ENCODE results near the gene KRTAP5-1. TPM values are rescaled to one million over a fixed set of nuclear protein-coding genes. Genes with fewer than 3 reads are reported as not detected.
"Not testable (repeated sequence)": the region's sequence is repeated elsewhere in the genome, so short reads cannot be mapped to it uniquely, and the experiment has no call there.

The KRTAP5-1 gene
- total RNA-seq, 1 donor from 2014 or later = not detected

DNA sequence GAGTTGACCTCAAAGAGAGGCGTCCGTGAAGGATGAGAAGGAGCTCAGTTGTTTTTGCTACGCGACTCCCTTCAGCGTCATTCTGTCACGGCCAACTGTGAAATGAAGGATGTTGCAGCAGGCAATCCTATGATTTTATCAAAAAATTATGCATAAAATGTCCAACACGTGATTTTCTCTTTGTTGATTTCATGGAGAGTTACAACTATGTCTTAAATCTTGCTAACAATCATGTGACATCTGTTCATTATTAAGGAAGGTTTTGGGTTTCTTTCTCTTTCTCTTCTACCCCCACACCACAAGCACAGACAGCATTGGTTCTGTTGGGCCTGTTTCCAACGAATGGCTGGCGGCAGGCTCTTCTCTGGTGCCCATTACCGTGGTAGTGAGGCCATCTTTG lies 33.1 kb upstream of the KRTAP5-1 start:
- intact Hi-C loops (cut with micrococcal nuclease) = no loop called here
- DNase-seq (ENCODE audit: low spot score) = no peak
- H3K9me3 Mint-ChIP-seq = no peaks in the 10 kb centered on the region
- H3K36me3 Mint-ChIP-seq (ENCODE audit: low read depth) = no peaks in the 10 kb centered on the region
- H3K4me1 Mint-ChIP-seq (ENCODE audit: low read depth) = peaks cover 5% of the 10 kb centered on the region
- no peak overlapping the region for H3K27ac Mint-ChIP-seq
- H3K4me3 Mint-ChIP-seq = no peak overlapping the region
- peaks cover 2% of the 10 kb centered on the region for H3K27me3 Mint-ChIP-seq (ENCODE audit: insufficient read depth)

DNA sequence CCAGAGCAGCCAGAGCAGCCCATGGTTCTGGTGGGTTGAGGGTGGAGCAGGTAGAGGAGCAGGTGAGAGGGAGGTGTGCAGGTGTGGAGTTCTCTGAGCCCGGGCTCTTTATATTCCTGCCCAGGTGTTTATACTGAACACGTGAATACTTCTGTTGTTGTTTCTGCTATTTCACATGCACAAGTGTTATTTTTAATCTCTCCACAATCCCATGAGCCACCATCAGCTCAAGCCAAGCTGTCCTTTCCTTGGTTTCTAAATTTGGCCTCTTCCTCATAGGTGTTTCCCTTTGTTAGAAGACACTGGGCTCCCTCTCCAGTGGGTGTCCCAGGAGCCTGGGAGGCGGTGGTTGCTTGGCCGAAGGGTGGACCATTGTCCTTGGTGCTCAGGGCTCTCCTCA lies 23.3 kb upstream of the KRTAP5-1 start, which contains the start of gene KRTAP5-3:
TSS of gene KRTAP5-3 (minus strand) at position 101 of the 400 bp plus-strand sequence. CDS start at position 23, 78 bp downstream.
- DNase-seq (ENCODE audit: low spot score) = no peak
- Mint-ChIP-seq H3K36me3 (ENCODE audit: low read depth) (no peaks in the 10 kb centered on the region), H3K27ac (no peak within 1 kb of the TSS), H3K4me1 (ENCODE audit: low read depth) (no peaks in the 10 kb centered on the region), H3K9me3 (no peaks in the 10 kb centered on the region), H3K4me3 (no peak within 1 kb of the TSS), H3K27me3 (ENCODE audit: insufficient read depth) (peaks cover 11% of the 10 kb centered on the region)
- intact Hi-C loops (cut with micrococcal nuclease) = no loop called here

DNA sequence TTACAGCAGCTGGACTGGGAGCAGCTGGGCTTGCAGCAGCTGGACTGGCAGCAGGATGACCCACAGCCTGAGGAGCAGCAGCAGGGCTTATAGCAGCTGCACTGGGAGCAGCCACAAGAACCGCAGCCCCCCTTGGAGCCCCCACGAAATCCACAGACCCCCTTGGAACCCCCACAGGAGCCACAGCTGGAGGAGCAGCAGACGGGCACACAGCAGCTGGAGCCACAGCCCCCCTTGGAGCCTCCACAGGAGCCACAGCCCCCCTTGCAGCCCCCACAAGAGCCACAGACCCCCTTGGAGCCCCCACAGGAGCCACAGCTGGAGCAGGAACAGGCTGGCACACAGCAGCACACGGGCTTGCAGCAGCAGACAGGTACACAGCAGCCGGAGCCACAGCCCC lies 22.8 kb upstream of the KRTAP5-1 start:
- intact Hi-C loops (cut with micrococcal nuclease); H3K4me3 Mint-ChIP-seq; H3K36me3 Mint-ChIP-seq (ENCODE audit: low read depth); H3K9me3 Mint-ChIP-seq; H3K27ac Mint-ChIP-seq; DNase-seq (ENCODE audit: low spot score); H3K4me1 Mint-ChIP-seq (ENCODE audit: low read depth): not testable (repeated sequence)
- H3K27me3 Mint-ChIP-seq (ENCODE audit: insufficient read depth) = peaks cover 13% of the 10 kb centered on the region

DNA sequence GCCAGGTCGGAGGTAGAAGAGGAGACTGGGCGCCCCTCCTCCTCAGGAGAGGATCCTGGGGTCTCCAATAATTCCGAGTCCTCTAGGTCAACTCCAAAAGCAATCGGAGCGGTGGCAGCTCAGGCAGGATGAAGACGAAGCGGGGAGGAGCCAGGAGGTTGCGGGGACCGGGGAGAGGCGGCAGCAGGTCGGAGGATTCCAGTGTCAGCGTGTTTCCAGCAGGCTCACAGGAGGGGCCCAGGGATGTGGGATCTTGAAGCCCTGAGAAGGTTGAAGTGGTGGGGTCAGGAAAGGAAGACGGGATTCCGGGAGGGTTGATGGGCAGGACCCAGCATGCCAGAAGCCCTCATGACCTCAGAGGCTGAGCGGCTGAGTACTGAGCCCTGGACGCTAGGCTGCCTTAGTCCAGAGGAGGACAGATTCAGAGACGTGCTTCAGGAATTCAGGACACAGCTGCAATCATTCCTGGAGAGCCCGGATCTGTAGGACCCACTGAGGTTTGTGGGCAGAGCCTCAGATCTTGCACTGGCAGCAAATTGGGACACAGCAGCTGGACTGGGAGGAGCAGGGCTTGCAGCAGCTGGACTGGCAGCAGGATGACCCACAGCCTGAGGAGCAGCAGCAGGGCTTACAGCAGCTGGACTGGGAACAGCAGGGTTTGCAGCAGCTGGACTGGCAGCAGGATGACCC lies 22.2 kb upstream of the KRTAP5-1 start:
- peaks cover 16% of the 10 kb centered on the region for H3K27me3 Mint-ChIP-seq (ENCODE audit: insufficient read depth)
- H3K27ac Mint-ChIP-seq; H3K9me3 Mint-ChIP-seq; H3K36me3 Mint-ChIP-seq (ENCODE audit: low read depth); H3K4me1 Mint-ChIP-seq (ENCODE audit: low read depth); DNase-seq (ENCODE audit: low spot score); intact Hi-C loops (cut with micrococcal nuclease); H3K4me3 Mint-ChIP-seq: not testable (repeated sequence)

DNA sequence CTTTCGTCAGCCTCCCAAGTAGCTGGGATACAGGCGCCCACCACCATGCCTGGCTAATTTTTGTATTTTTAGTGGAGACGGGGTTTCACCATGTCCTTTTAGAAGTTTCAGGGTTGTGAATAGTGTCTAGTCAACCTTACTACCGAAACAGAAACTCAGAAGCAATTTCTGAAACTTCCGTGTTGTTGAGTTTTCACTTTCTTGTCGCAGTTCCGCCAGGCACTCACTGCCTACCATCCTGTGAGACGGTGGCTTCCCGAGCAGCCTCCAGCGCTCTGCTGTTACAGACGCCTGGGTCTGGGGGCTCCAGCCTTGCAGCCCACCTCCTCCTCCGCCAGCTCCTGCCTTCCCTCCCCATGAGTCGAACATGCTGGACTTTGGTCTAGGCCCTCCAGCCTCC lies 20.8 kb upstream of the KRTAP5-1 start:
- H3K4me3 Mint-ChIP-seq; DNase-seq (ENCODE audit: low spot score); H3K27ac Mint-ChIP-seq; H3K36me3 Mint-ChIP-seq (ENCODE audit: low read depth); intact Hi-C loops (cut with micrococcal nuclease); H3K9me3 Mint-ChIP-seq; H3K4me1 Mint-ChIP-seq (ENCODE audit: low read depth): not testable (repeated sequence)
- H3K27me3 Mint-ChIP-seq (ENCODE audit: insufficient read depth) = peaks cover 16% of the 10 kb centered on the region

DNA sequence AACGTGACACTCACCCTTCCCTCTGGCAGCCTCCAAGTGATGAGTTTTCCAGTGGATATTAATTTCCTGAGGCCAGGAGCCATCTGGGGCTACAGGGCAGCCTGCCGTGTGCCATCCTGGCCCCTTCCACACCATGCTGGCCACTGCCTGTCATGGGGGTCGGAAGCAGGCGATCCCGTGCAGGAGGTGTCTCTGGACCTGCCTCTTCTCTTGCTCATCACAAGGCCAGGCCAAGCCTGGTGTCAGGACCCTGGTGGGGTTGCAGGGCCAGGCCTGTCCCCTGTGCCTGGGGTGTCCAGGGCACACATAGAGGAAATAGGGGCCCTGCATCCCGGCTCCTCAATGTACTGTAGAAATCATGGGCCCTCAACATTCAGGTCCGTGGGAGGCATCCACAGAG lies 19.6 kb upstream of the KRTAP5-1 start:
- intact Hi-C loops (cut with micrococcal nuclease) = no loop called here
- Mint-ChIP-seq H3K36me3 (ENCODE audit: low read depth) (no peaks in the 10 kb centered on the region), H3K4me3 (no peak overlapping the region), H3K4me1 (ENCODE audit: low read depth) (no peaks in the 10 kb centered on the region), H3K9me3 (no peaks in the 10 kb centered on the region), H3K27ac (no peak overlapping the region), H3K27me3 (ENCODE audit: insufficient read depth) (peaks cover 27% of the 10 kb centered on the region)
- DNase-seq (ENCODE audit: low spot score) = no peak

DNA sequence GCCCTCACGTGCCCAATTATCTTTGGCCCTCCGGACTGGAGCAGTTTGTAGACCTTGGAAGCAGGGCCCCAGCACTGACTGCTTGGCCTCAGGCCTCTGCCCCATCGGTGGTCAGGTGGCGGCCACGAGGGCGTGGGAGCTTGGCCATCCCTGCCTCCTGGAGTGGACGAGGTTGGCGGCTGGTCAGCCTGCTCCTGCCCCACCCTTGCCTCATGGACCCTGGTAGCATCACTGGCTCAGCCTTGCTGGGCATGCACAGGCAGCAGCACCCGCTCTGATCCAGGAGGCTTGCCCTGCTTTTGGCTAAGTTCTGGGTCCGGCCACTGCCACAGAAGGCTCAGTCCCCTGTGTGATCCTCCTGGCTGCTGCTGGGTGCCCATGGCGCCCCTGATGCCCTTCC lies 19.1 kb upstream of the KRTAP5-1 start:
- intact Hi-C loops (cut with micrococcal nuclease) = no loop called here
- H3K27ac Mint-ChIP-seq = no peak overlapping the region
- no peaks in the 10 kb centered on the region for H3K36me3 Mint-ChIP-seq (ENCODE audit: low read depth)
- no peak overlapping the region for H3K4me3 Mint-ChIP-seq
- H3K4me1 Mint-ChIP-seq (ENCODE audit: low read depth) = no peaks in the 10 kb centered on the region
- H3K9me3 Mint-ChIP-seq = no peaks in the 10 kb centered on the region
- DNase-seq (ENCODE audit: low spot score) = no peak
- peaks cover 32% of the 10 kb centered on the region for H3K27me3 Mint-ChIP-seq (ENCODE audit: insufficient read depth)

DNA sequence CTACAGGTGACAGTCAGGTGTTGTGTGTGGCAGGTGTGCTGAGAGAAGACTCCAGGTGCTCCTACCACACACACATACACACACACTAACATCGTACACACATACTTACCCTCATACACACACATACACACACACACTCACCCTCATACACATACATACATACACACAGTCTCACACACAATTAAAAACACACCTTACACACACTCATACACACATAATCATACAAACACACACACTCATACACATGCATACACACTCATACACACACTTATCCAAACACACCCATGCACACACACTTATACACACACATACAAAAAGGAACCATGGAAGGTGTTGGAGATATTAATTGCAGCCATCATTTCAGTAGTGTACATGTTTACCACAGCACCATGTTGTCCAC lies 18.5 kb upstream of the KRTAP5-1 start:
- Mint-ChIP-seq H3K36me3 (ENCODE audit: low read depth) (no peaks in the 10 kb centered on the region), H3K9me3 (no peaks in the 10 kb centered on the region), H3K4me3 (no peak overlapping the region), H3K27ac (no peak overlapping the region), H3K27me3 (ENCODE audit: insufficient read depth) (peaks cover 32% of the 10 kb centered on the region), H3K4me1 (ENCODE audit: low read depth) (no peaks in the 10 kb centered on the region)
- DNase-seq (ENCODE audit: low spot score) = no peak
- intact Hi-C loops (cut with micrococcal nuclease) = no loop called here

DNA sequence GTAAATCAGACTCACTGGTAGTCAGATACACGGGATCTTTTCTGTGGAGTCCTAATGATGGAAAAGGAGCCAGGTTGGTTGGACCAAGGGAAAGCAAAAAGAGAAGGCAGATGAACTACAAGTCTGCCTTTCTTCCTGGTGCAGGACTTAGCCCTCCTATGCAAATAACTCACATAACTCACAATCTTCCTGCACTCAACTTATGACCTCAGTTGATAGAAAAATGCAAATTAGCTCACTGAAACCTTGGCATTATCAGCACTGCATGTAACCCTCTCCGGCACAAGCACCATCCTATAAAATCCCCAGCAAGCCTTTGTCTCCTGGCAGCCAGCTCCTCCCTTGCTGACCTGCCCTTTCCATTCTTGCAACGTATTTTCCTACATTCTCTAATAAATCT lies 16.6 kb upstream of the KRTAP5-1 start:
- H3K27me3 Mint-ChIP-seq (ENCODE audit: insufficient read depth) = peaks cover 28% of the 10 kb centered on the region
- intact Hi-C loops (cut with micrococcal nuclease); H3K9me3 Mint-ChIP-seq: not testable (repeated sequence)

DNA sequence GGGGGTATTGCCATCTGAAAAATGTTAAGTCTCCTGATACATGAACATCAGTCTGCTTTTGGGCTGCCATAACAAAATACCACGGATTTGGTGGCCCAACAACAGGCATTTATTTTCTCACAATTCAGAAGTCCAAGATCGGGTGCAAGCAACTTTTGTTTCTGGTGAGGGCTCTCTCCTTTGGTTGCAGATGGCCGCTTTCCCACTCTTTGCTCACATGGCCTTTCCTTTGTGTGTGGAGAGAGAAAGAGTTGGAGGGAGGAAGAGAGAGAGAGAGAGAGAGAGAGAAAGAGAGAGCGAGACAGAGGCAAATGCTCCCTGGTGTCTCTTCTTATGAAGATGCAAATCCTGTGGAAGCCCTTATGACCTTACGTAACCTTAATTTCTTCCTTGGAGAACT lies 15.5 kb upstream of the KRTAP5-1 start:
- H3K36me3 Mint-ChIP-seq (ENCODE audit: low read depth) = no peaks in the 10 kb centered on the region
- intact Hi-C loops (cut with micrococcal nuclease) = no loop called here
- no peaks in the 10 kb centered on the region for H3K9me3 Mint-ChIP-seq
- DNase-seq (ENCODE audit: low spot score) = no peak
- peaks cover 32% of the 10 kb centered on the region for H3K27me3 Mint-ChIP-seq (ENCODE audit: insufficient read depth)
- no peak overlapping the region for H3K27ac Mint-ChIP-seq
- no peaks in the 10 kb centered on the region for H3K4me1 Mint-ChIP-seq (ENCODE audit: low read depth)
- H3K4me3 Mint-ChIP-seq = no peak overlapping the region

More for the DNA sequence above, 16.6 kb upstream of the KRTAP5-1 start:
- not testable (repeated sequence) for DNase-seq (ENCODE audit: low spot score); H3K4me3 Mint-ChIP-seq; H3K4me1 Mint-ChIP-seq (ENCODE audit: low read depth); H3K36me3 Mint-ChIP-seq (ENCODE audit: low read depth); H3K27ac Mint-ChIP-seq

DNA sequence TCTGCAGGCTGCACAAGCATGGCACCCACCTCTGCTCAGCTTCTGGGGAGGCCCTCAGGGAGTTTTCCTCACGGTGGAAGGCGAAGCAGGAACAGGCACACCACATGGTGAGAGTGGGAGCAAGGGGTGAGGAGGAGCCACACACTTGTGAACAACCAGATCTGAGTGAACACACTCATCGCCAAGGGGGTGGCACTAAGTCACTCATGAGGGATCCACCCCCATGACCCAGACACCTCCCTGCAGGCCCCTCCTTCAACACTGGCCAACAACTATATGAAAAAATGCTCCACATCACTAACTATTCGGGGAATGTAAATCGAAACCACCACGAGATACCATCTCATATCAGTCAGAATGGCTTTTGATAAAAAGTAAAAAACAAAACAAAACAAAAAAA lies 13.7 kb upstream of the KRTAP5-1 start:
- Mint-ChIP-seq H3K36me3 (ENCODE audit: low read depth) (no peaks in the 10 kb centered on the region), H3K4me1 (ENCODE audit: low read depth) (no peaks in the 10 kb centered on the region), H3K27ac (no peak overlapping the region), H3K27me3 (ENCODE audit: insufficient read depth) (peaks cover 45% of the 10 kb centered on the region), H3K9me3 (no peaks in the 10 kb centered on the region), H3K4me3 (no peak overlapping the region)
- no peak for DNase-seq (ENCODE audit: low spot score)
- intact Hi-C loops (cut with micrococcal nuclease) = no loop called here

DNA sequence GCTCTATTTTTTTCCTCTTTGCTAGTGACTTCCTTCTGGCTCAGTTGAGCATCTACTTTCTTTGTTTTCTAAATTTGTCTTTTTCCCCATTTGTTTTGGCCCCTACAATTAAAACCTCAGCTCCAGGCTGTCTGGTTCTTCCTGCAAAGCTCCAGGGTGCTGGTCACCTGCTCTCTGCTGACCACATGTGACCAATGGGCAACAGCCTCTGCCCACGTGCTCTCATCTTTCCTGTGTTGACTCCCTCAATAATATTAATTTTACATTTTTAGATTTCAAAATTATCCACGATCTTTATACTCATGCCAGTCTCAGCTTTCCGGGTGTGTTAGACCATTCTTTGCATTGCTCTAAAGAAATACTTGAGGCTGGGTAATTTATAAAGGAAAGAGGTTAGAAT lies 13.3 kb upstream of the KRTAP5-1 start:
- H3K36me3 Mint-ChIP-seq (ENCODE audit: low read depth); H3K27ac Mint-ChIP-seq; H3K9me3 Mint-ChIP-seq; DNase-seq (ENCODE audit: low spot score); H3K4me3 Mint-ChIP-seq; H3K4me1 Mint-ChIP-seq (ENCODE audit: low read depth); intact Hi-C loops (cut with micrococcal nuclease): not testable (repeated sequence)
- H3K27me3 Mint-ChIP-seq (ENCODE audit: insufficient read depth) = peaks cover 46% of the 10 kb centered on the region

DNA sequence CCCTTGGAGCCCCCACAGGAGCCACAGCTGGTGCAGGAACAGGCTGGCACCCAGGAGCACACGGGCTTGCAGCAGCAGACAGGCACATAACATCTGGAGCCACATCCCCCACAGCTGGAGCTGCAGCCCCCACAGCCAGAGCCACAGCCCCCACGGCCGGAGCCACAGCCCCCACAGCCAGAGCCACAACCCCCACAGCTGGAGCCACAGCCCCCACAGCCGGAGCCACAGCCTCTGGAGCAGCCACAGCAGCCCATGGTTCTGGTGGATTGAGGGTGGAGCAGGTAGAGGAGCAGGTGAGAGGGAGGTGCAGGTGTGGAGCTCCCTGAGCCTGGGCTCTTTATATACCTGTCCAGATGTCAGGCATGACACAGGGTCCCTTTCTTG lies 12.9 kb upstream of the KRTAP5-1 start, which contains the start of gene KRTAP5-2:
TSS of gene KRTAP5-2 (minus strand) at position 301 of the 387 bp plus-strand sequence. CDS start at position 257, 44 bp downstream.
- intact Hi-C loops (cut with micrococcal nuclease) = no loop called here
- Mint-ChIP-seq H3K27ac (no peak within 1 kb of the TSS), H3K27me3 (ENCODE audit: insufficient read depth) (peaks cover 46% of the 10 kb centered on the region), H3K4me1 (ENCODE audit: low read depth) (no peaks in the 10 kb centered on the region), H3K36me3 (ENCODE audit: low read depth) (no peaks in the 10 kb centered on the region), H3K4me3 (no peak within 1 kb of the TSS), H3K9me3 (no peaks in the 10 kb centered on the region)
- no peak for DNase-seq (ENCODE audit: low spot score)
